GM19238 (cell line): Measurements from ENCODE around the gene HIRIP3.
"Not testable (repeated sequence)": the region's sequence is repeated elsewhere in the genome, so short reads cannot be mapped to it uniquely, and the experiment has no call there.

ENCODE experiments used
- DNase-seq: peaks from one replicate; pipeline ENCODE4 v3.0.0; 2011; ENCODE audit warnings: low spot score; ENCODE audit not compliant: insufficient read length

HIRIP3 gene

DNA sequence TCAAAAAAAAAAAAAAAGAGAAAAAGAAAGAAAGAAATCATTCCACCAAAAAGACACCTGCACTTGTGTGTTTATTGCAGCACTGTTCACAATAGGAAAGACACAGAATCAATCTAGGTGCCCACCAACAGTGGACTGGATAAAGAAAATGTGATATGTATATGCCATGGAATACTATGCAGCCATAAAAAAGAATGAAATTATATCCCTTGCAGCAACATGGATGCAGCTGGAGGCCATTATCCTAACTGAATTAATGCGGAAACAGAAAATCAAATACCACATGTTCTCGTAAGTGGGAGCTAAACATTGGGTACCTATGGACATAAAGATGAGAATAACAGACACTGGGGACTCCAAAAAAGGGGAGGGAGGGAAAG, 21.9 kb upstream of the HIRIP3 start:
- no peak for DNase-seq

DNA sequence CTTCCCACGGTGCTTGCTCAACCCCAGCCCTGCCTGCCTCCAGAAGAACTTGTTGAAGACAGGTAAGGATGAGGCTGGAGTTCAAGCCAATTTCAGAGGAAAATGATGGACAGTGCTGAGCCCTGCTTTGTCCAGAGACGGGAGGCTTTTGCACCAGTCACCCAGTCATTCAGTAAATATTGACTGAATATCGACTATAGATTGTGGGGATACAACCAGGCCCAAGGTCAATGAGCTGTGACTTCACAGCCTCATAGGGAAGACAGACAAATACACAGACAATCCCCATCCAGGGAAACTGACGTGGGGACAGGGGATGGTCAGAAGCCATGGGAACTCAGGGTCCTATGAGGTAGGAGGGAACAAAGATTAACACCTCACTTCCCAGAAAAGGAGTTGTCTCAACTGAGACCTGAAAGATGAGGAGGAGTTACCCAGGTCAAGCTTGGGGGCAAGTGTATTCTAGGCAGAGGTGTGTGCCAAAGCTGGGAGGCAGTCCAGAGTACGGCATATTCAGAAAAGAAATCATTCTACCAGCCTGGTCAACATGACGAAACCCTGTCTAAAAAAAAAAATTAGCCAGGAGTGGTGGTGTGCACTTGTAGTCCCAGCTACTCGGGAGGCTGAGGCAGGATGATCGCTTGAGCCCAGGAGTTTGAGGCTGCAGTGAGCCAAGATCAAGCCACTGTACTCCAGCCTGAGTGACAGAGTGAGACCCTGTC, 21.3 kb upstream of the HIRIP3 start:
- no peak for DNase-seq

DNA sequence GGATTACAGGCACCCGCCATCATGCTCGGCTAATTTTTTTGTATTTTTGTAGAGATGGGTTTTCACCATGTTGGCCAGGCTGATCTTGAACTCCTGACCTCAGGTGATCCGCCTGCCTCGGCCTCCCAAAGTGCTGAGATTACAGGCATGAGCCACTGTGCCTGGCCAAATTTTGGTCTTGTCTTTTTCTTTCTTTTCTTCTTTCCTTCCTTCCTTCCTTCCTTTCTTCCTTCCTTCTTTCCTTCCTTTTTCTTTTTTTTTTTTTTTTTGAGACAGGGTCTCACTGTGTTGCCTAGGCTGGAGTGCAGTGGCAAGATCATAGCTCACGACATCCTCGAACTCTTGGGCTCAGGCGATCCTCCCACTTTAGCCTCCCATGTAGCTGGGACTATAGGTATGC, 20.0 kb upstream of the HIRIP3 start:
- not testable (repeated sequence) for DNase-seq

DNA sequence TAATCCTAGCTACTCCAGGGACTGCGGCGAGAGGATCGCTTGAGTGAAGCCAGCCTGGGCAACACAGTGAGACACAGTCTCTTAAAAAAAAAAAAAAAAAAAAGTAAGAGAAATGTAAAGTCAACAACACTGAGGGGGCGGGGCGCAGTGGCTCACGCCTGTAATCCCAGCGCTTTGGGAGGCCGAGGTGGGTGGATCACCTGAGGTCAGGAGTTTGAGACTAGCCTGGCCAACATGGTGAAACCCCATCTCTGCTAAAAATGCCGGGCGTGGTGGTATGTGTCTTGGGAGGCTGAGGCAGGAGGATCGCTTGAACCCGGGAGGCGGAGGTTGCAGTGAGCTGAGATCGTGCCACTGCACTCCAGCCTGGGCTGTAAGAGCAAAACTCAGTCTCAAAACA, 17.2 kb upstream of the HIRIP3 start:
- not testable (repeated sequence) for DNase-seq

GRCh38 chr16:30011714-30012504, 16.5 kb upstream of the HIRIP3 start:
- DNase-seq, result no peak

- DNase-seq, result no peak
Measured at GRCh38 chr16:30010844-30011713, 15.7 kb upstream of the HIRIP3 start, which contains the start of gene DOC2A. Gene DOC2A (minus strand): TSS chr16:30011027. CDS start chr16:30010222, 805 bp downstream.

GRCh38 chr16:30009990-30010843, 14.8 kb upstream of the HIRIP3 start:
- no peak for DNase-seq

DNA sequence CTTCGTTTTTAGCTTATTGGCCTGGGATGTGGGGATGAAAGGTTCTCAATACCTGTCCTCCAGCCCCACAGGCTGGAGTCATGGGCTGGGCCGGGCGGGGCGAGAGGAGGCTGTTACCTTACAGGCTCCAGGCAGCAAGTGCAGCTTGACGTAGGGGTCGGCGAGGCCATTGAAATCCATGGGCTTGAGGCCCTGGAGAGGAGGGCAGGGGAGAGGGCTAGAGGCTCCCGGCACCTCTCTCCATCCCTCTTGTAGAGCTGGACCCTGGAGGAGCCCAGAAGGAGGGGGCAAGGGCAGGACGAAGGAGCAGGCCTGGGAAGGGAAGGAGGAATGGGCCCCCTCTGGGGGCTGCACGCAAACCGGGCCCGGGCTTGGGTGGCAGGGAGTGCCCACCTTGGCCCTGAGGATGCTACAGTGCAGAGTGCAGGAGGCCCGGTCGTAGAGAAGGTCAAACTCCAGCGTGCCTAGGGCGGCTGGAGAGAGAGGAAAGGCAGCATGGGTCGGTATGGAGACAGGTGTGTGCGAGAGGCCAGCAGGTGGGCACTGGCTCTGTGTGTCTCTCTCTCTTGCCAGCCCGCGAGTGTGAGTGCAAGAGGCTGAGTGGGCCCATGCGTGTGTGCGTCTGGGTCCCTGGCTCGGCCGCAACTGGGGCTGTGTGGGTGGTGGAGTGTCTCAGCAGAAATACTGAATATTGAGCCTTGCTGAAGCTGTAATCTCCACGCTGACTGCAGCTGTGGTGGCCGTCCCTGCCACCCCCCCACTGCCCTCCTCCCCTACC, 13.9 kb upstream of the HIRIP3 start:
- no peak for DNase-seq

- DNase-seq, result no peak
Measured at GRCh38 chr16:30007378-30007895, 12.0 kb upstream of the HIRIP3 start.

DNA sequence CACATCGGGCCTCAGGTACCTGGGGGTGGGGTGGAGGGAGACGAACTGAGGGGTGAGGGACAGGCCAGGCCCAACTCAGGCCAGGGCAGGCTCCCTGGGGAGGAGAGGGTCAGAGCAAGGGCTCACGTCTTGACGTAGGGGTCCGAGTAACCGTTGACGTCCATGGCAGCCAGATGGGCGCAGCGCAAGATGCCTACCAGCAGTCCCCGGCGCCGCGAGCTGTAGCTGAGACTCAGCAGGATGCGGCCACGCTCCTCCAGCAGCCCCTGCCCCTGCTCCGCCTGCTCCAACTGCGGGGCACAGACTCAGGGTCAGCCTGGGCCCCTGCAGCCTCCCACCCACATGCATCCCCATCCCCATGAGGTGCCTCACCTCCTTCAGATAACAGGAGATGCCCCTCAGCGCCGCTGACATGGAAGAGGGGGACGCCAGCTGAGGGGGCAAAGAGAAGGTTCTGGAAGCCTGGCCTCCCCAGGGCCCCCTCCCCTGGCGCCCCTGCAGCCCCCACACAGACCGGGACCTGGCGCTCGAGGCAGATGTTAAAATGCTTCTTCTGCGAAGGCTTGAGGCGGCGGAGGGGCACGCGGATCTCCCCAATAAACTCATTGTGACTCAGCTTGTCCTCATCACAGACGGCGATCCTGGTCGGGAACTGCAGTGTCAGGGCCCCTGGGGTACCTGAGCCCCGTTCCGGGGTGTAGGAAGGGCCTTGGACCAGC, 11.4 kb upstream of the HIRIP3 start:
- DNase-seq, result no peak

DNA sequence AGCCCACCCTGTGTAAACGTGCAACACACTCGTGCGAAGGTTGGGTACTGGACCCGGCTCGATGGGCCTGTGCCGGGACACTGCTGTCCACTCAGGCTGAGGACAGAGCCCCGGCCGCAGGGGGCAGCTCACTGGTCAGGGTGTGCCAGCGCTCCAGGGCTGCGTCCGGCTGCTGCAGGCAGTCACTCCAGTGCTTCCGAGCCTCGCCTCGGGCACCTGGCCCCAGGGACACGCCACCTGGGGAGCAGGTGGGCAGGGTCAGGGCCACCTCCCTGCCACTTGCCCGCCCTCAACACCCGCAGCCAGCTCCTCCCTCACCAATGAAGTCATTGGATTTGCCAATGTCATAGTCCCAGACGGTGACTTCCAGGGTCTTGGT, 10.7 kb upstream of the HIRIP3 start:
- no peak for DNase-seq

DNA sequence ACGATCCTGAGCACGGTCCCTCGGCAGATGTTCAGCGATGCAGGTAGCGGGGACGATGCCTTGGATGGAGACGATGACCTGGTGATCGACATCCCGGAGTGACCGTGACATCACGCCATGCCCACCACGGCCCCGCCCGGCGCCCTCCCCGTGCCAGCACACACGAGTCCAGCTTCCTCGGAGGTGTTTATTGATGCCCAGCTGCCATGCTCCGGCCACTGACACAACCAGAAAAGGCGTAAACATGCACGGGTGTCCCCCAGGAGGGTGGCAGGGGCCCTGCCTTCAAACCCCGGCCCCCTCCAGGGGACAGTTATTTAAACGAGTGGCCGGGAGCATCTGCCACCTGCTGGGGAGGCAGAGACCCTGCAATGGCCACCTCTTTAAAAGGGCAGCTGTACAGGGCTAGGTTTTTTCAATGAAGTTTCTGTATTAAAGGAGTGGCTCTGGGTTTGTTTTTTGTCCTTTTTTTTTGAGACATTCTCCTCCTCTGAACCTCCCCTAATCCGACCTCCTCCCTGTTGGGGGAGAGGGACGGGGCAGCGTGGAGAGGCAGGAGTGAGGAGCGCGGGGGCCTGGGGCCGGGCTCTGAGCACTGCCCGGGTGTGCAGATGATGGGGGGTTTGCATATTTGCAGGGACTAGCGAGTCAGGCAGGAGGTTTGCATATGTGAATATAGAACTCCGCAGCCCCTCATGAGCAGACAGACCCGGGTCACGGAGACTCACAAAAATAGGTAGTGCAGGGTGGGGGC, 10.1 kb upstream of the HIRIP3 start:
- peak; percentile 72 for DNase-seq

- no peak for DNase-seq
Measured at GRCh38 chr16:30004811-30005242, 9.4 kb upstream of the HIRIP3 start.

DNA sequence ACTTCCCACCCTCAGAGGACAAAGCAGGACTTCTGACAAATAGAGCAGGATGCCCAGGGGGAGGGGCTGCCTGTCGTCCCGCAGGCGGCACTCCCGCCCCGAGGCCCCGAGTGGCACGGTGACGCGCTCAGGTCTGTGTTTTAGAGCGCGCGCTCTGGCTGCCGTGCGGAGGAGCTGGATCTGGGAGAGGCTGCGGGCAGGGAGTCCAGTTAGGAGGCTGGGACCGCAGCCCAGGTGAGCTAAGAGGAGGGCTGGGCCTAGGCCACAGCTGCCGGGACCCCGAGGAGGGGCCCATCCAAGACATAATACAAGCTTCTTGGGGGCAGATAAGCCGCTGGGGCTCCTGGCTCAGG, 9.0 kb upstream of the HIRIP3 start:
- DNase-seq, result no peak

GRCh38 chr16:30003670-30004423, 8.4 kb upstream of the HIRIP3 start:
- DNase-seq, result no peak

DNA sequence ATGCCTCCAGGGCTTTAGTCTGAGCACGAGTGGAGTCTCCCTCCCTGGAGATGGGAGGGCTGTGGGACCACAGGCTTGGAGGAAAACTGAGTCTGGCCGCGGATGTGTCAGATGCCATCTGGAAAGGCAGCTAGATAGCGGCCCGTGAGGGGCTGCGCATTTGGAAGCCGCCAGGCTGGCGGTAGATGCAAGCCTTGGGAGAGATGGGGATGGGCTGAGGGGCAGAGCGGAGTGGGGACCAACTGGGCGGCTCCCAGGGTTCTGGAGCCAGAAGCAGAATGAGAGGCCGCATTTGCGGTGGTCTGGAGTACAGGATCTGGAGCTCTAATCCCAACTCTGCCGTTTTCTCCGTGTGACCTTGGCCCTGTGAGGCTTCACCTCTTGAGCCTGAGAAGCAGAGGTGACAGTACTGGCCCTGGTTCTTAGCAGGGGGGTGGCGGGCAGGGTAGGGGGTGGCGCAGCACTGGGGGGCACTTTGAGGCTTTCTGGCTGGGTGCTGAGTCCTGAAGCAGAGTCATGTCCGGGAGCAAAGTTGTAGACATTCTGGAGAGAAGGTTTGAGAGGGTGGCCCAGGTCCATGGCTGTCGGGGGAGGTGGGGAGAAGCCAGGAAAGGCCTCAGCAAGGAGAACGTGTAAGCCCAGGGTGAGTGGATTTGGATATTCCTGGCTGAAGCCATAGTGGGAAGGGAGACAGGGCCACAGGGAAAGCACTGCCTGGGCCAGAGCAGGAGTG, 7.4 kb upstream of the HIRIP3 start:
- no peak for DNase-seq
